Mucosa of descending colon (tissue), 3 donors: Measurements from ENCODE around the gene PTPRN2. TPM values are rescaled to one million over a fixed set of nuclear protein-coding genes. Genes with fewer than 3 reads are reported as not detected.

Experiments
- ATAC-seq: fragments of 200-7000 bp; cut with Tn5 transposase; one replicate; pipeline ENCODE4 v1.9.1; 2020; ENCODE audit warnings: mild to moderate bottlenecking, moderate library complexity
- DNase-seq, 3 donors: peaks; one replicate each; pipeline ENCODE4 v3.0.0-alpha.2; 2020
- H3K36me3 ChIP-seq: fragments of 200-600 bp; one replicate; pipeline ENCODE4 v1.8.0; 2021; ENCODE audit warnings: low read depth, mild to moderate bottlenecking
- H3K4me1 ChIP-seq: fragments of 200-600 bp; one replicate; pipeline ENCODE4 v1.8.0; 2021; ENCODE audit warnings: low read depth, mild to moderate bottlenecking
- H3K4me3 ChIP-seq: fragments of 200-600 bp; one replicate; pipeline ENCODE4 v1.8.0; 2021; ENCODE audit warnings: mild to moderate bottlenecking
- H3K9me3 ChIP-seq: fragments of 200-600 bp; one replicate; pipeline ENCODE4 v1.8.0; 2021; ENCODE audit warnings: mild to moderate bottlenecking
- intact Hi-C, 2 donors: fragments of 100-400 bp; cut with DNase I in 1 of 2; cut with micrococcal nuclease in 1 of 2; formaldehyde crosslinking; loops; one replicate each; pipeline versions ENCODE4 v1.11.0 to v1.11.1; 2022; cut with DNase I, micrococcal nuclease
- total RNA-seq, 3 donors: library from RNA; stranded (reverse); fragmentation: NEBNext Ultra II Directional in 2 of 3; extraction: Animal tissue kit (Norgen Biotek cat#: 25700) in 2 of 3; gene quantifications; one replicate each; pipeline versions ENCODE4 v1.2.1 to v1.2.4, GENCODE V29; 2021 to 2023
- TF ChIP-seq, protein P1 (sequence below): fragments of 200-600 bp; IDR thresholded peaks from one replicate; pipeline ENCODE4 v1.8.0; 2022; ENCODE audit warnings: antibody characterized with exemption, mild to moderate bottlenecking
- donor health status: DM: no; HTN: no; CAD: no; lungs with moderate emphysema.
- donor health status: DM: no; HTN: no; CAD: no.
- donor health status: DM: no; HTN: yes; CAD: no.

PTPRN2 gene
- total RNA-seq, 3 donors from 2014 or later = 12.5 to 28.0 (median 26.2) TPM

DNA sequence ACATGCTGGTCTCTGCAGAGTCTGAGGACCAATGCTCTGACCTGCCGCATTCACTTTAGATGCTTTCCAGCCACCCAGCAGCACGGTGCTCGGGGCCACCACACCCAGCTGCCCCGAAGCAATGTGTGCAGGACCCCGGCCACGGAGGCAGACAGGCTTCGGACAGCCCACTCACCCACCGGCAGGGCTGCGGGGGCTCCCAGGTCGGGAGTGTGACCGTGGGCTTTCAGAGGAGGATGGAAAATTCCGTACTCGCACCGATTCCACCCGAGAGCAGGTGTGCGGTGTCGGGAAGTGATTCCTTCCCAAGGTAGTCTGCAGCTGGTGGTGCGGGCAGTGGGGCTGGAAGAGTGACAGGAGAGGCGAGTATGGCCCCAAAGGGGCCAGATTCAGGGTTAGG lies 1059.9 kb downstream of the PTPRN2 start:
- no peak for ATAC-seq
- TF ChIP-seq, protein P1, sequence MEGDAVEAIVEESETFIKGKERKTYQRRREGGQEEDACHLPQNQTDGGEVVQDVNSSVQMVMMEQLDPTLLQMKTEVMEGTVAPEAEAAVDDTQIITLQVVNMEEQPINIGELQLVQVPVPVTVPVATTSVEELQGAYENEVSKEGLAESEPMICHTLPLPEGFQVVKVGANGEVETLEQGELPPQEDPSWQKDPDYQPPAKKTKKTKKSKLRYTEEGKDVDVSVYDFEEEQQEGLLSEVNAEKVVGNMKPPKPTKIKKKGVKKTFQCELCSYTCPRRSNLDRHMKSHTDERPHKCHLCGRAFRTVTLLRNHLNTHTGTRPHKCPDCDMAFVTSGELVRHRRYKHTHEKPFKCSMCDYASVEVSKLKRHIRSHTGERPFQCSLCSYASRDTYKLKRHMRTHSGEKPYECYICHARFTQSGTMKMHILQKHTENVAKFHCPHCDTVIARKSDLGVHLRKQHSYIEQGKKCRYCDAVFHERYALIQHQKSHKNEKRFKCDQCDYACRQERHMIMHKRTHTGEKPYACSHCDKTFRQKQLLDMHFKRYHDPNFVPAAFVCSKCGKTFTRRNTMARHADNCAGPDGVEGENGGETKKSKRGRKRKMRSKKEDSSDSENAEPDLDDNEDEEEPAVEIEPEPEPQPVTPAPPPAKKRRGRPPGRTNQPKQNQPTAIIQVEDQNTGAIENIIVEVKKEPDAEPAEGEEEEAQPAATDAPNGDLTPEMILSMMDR = no peak
- Histone ChIP-seq H3K4me3 (no peak overlapping the region), H3K36me3 (no peaks in the 10 kb centered on the region), H3K4me1 (no peaks in the 10 kb centered on the region), H3K9me3 (peaks cover 6% of the 10 kb centered on the region)
- intact Hi-C loops = no loop called here
- DNase-seq = peak in 1 of 3 donors; percentile 39

DNA sequence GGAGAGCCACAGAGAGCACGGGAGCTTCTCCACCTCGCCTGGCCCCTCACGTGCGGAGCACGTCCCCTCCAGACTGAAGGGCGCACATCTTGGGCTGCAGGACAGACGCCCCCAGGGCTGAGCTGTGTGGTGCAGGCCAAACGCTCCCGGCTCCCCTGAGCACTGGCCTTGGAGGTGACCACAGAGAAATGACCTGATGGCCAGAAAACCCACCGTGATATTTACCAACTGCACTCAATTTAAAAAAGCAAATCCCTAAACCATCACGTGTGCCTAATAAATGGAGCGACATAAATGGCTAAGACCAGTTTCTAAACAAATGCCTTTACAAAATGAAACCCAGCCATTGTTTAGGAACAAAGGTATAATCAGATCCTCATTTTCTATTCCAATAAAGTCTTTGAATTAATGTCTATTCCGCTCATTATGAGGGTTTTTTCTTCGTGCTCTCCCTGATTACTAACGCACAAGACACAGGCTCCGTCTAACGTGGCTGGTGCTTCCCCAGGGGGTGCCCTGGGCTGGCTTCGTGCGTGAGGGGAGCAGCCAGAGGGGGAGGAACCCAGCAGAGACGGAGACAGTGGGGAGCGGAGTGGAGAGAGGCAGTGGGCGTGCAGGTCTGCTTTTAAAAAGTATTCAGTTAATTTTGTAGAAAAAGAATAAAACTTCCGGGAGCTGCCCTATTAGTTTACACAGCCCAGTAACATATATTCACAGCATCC lies 1060.5 kb downstream of the PTPRN2 start:
- no peak for ATAC-seq
- H3K4me1 ChIP-seq = no peaks in the 10 kb centered on the region
- DNase-seq = peak in 1 of 3 donors; percentile 45
- no peaks in the 10 kb centered on the region for H3K36me3 ChIP-seq
- TF ChIP-seq, protein P1 = no peak
- H3K4me3 ChIP-seq = no peak overlapping the region
- intact Hi-C loops = no loop called here
- H3K9me3 ChIP-seq = peaks cover under 1% of the 10 kb centered on the region

DNA sequence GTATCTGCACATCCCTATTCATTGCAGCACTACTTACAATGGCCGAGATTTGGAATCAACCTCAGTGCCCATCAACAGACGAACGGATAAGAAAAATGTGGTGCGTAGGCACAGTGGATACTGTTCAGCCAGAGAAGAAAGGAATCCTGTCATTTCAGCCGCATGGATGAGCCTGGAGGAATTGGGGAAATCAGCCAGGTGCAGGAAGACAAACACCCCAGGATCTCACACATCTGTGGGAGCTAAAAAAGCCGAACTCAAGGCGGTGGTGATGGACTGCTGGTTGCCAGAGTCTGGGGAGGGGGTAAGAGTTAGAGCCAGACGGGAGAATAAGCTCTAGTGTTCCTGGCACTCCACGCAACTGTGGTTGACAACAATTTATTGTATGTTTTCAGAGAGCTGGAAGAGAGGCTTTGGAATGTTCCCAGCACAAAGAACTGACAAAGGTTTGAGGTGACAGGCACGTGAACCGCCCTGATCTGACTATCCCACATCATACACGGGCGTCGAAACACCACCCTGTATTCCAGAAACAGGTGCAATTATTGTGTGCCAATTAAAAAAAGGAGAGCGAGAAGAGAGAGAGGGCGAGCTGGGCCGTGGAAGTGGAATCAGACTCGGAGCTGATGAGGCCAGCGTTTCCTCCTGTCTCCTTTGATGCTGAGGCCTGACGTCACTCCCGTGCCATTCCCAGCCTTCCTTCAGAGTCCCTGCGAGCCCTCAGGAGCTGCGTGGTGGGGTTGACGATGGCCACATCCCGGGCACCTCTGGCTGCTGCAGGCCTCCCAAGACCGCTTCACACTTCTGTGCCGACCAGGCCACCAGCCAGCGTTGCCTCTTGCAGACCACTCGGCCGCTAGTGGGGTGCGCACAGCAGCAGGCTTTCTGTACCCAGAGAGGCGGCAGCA lies 1061.4 kb downstream of the PTPRN2 start:
- TF ChIP-seq, protein P1 = no peak
- no peak for ATAC-seq
- peak in 1 of 3 donors; percentile 0 for DNase-seq
- Histone ChIP-seq H3K4me3 (no peak overlapping the region), H3K36me3 (no peaks in the 10 kb centered on the region), H3K4me1 (no peaks in the 10 kb centered on the region), H3K9me3 (no peaks in the 10 kb centered on the region)
- intact Hi-C loops = no loop called here

DNA sequence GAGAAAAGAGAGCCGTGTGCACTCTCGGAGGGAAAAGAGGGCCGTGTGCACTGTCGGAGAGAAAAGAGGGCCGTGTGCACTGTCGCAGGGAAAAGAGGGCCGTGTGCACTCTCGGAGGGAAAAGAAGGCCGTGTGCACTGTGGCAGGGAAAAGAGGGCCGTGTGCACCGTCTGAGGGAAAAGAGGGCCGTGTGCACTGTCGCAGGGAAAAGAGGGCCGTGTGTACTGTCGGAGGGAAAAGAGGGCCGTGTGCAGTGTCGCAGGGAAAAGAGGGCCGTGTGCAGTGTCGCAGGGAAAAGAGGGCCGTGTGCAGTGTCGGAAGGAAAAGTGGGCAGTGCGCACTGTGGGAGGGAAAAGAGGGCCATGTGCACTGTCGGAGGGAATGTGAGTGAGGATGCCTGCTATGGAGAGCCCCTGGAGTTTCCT lies 1062.1 kb downstream of the PTPRN2 start:
- no peaks in the 10 kb centered on the region for H3K9me3 ChIP-seq
- no peaks in the 10 kb centered on the region for H3K36me3 ChIP-seq
- peak in 1 of 3 donors; percentile 2 for DNase-seq
- intact Hi-C loops = no loop called here
- ATAC-seq = no peak
- TF ChIP-seq, protein P1 = no peak
- no peak overlapping the region for H3K4me3 ChIP-seq
- no peaks in the 10 kb centered on the region for H3K4me1 ChIP-seq

DNA sequence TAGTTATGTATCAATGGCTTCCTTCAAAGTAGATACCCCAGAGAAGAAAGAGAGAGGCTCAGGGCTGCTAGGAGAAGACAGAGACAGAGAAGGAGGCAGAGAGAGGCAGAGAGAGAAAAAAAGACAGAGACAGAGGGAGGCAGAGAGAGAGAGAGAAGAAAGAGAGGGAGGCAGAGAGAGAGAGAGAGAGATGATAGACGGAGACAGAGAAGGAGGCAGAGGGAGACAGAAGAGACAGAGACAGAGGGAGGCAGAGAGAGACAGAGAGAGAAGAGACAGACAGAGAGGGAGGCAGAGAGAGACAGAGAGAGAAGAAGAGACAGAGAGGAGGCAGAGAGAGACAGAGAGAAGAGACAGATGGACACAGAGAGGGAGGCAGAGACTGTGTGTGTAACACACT lies 1062.9 kb downstream of the PTPRN2 start:
- intact Hi-C loops = no loop called here
- DNase-seq = no peak
- Histone ChIP-seq H3K9me3 (no peaks in the 10 kb centered on the region), H3K4me1 (no peaks in the 10 kb centered on the region), H3K4me3 (no peak overlapping the region), H3K36me3 (no peaks in the 10 kb centered on the region)
- TF ChIP-seq, protein P1 = no peak
- no peak for ATAC-seq
